ENCODE measurements around the gene PACC1. TPM values are rescaled to one million over a fixed set of nuclear protein-coding genes. Genes with fewer than 3 reads are reported as not detected.

PACC1 gene
- polyA plus RNA-seq, 4 donors = 0.67 to 4.1 (median 2.5) TPM

- WGBS, 3 donors = 67 to 76% (median 72%) methylated on average over 2 of the region's 2 CpGs
- H3K4me3 ChIP-seq (ENCODE audit: low read depth in 1 of 3, low read length in 3 of 3) = no peak overlapping the region
- H3K27me3 ChIP-seq (ENCODE audit: control insufficient read depth in 3 of 3, insufficient read depth in 3 of 3, low read length in 3 of 3) = no peaks in the 10 kb centered on the region
- peaks cover 0 to 42% (median 2%) of the 10 kb centered on the region in 3 donors for H3K36me3 ChIP-seq (ENCODE audit: control insufficient read depth in 3 of 3, insufficient read depth in 2 of 3, low read depth in 1 of 3, low read length in 3 of 3)
- DNase-seq (no peak), FAIRE-seq (no peak)
- H3K27ac ChIP-seq (ENCODE audit: low read depth in 1 of 3, low read length in 2 of 3) = no peak overlapping the region
- no peaks in the 10 kb centered on the region for H3K9me3 ChIP-seq (ENCODE audit: control insufficient read depth in 2 of 2, insufficient read depth in 1 of 2, low read depth in 1 of 2, low read length in 1 of 2)
- no peaks in the 10 kb centered on the region for H3K4me1 ChIP-seq (ENCODE audit: control insufficient read depth in 3 of 3, insufficient read depth in 2 of 3, low read depth in 1 of 3, low read length in 2 of 3)
Measured at GRCh38 chr1:212447478-212447877, 32.8 kb upstream of the PACC1 start.

- no peaks in the 10 kb centered on the region for H3K4me1 ChIP-seq (ENCODE audit: control insufficient read depth in 3 of 3, insufficient read depth in 2 of 3, low read depth in 1 of 3, low read length in 2 of 3)
- H3K27me3 ChIP-seq (ENCODE audit: control insufficient read depth in 3 of 3, insufficient read depth in 3 of 3, low read length in 3 of 3) = no peaks in the 10 kb centered on the region
- 85 to 91% (median 86%) methylated on average over 8 of the region's 8 CpGs for WGBS, 3 donors
- DNase-seq (no peak), FAIRE-seq (no peak)
- no peak overlapping the region for H3K27ac ChIP-seq (ENCODE audit: low read depth in 1 of 3, low read length in 2 of 3)
- no peak overlapping the region for H3K4me3 ChIP-seq (ENCODE audit: low read depth in 1 of 3, low read length in 3 of 3)
- no peaks in the 10 kb centered on the region for H3K9me3 ChIP-seq (ENCODE audit: control insufficient read depth in 2 of 2, insufficient read depth in 1 of 2, low read depth in 1 of 2, low read length in 1 of 2)
- H3K36me3 ChIP-seq (ENCODE audit: control insufficient read depth in 3 of 3, insufficient read depth in 2 of 3, low read depth in 1 of 3, low read length in 3 of 3) = peaks cover 0 to 40% (median 2%) of the 10 kb centered on the region in 3 donors
Measured at GRCh38 chr1:212446333-212446732, 31.6 kb upstream of the PACC1 start.

GRCh38 chr1:212442408-212442807, 27.7 kb upstream of the PACC1 start:
- H3K27ac ChIP-seq (ENCODE audit: low read depth in 1 of 3, low read length in 2 of 3) = no peak overlapping the region
- H3K4me1 ChIP-seq (ENCODE audit: control insufficient read depth in 3 of 3, insufficient read depth in 2 of 3, low read depth in 1 of 3, low read length in 2 of 3) = peaks cover 0 to 3% (median 0%) of the 10 kb centered on the region in 3 donors
- FAIRE-seq (no peak), DNase-seq (no peak)
- WGBS, 3 donors = 93 to 98% (median 94%) methylated on average over 5 of the region's 5 CpGs
- H3K27me3 ChIP-seq (ENCODE audit: control insufficient read depth in 3 of 3, insufficient read depth in 3 of 3, low read length in 3 of 3) = no peaks in the 10 kb centered on the region
- H3K9me3 ChIP-seq (ENCODE audit: control insufficient read depth in 2 of 2, insufficient read depth in 1 of 2, low read depth in 1 of 2, low read length in 1 of 2) = no peaks in the 10 kb centered on the region
- peaks cover 0 to 30% (median 2%) of the 10 kb centered on the region in 3 donors for H3K36me3 ChIP-seq (ENCODE audit: control insufficient read depth in 3 of 3, insufficient read depth in 2 of 3, low read depth in 1 of 3, low read length in 3 of 3)
- H3K4me3 ChIP-seq (ENCODE audit: low read depth in 1 of 3, low read length in 3 of 3) = no peak overlapping the region

- no peak for FAIRE-seq
- DNase-seq = no peak
- 85 to 89% (median 86%) methylated on average over 9 of the region's 9 CpGs for WGBS, 3 donors
- Histone ChIP-seq H3K4me3 (ENCODE audit: low read depth in 1 of 3, low read length in 3 of 3) (no peak overlapping the region), H3K9me3 (ENCODE audit: control insufficient read depth in 2 of 2, insufficient read depth in 1 of 2, low read depth in 1 of 2, low read length in 1 of 2) (no peaks in the 10 kb centered on the region), H3K27me3 (ENCODE audit: control insufficient read depth in 3 of 3, insufficient read depth in 3 of 3, low read length in 3 of 3) (no peaks in the 10 kb centered on the region), H3K4me1 (ENCODE audit: control insufficient read depth in 3 of 3, insufficient read depth in 2 of 3, low read depth in 1 of 3, low read length in 2 of 3) (peaks cover 0 to 3% (median 0%) of the 10 kb centered on the region in 3 donors), H3K27ac (ENCODE audit: low read depth in 1 of 3, low read length in 2 of 3) (no peak overlapping the region), H3K36me3 (ENCODE audit: control insufficient read depth in 3 of 3, insufficient read depth in 2 of 3, low read depth in 1 of 3, low read length in 3 of 3) (peaks cover 0 to 22% (median 0%) of the 10 kb centered on the region in 3 donors)
Measured at GRCh38 chr1:212440419-212440818, 25.7 kb upstream of the PACC1 start.

GRCh38 chr1:212438831-212439237, 24.1 kb upstream of the PACC1 start:
- Histone ChIP-seq H3K9me3 (ENCODE audit: control insufficient read depth in 2 of 2, insufficient read depth in 1 of 2, low read depth in 1 of 2, low read length in 1 of 2) (no peaks in the 10 kb centered on the region), H3K27me3 (ENCODE audit: control insufficient read depth in 3 of 3, insufficient read depth in 3 of 3, low read length in 3 of 3) (no peaks in the 10 kb centered on the region), H3K36me3 (ENCODE audit: control insufficient read depth in 3 of 3, insufficient read depth in 2 of 3, low read depth in 1 of 3, low read length in 3 of 3) (peaks cover 0 to 11% (median 0%) of the 10 kb centered on the region in 3 donors), H3K4me3 (ENCODE audit: low read depth in 1 of 3, low read length in 3 of 3) (no peak overlapping the region), H3K27ac (ENCODE audit: low read depth in 1 of 3, low read length in 2 of 3) (no peak overlapping the region), H3K4me1 (ENCODE audit: control insufficient read depth in 3 of 3, insufficient read depth in 2 of 3, low read depth in 1 of 3, low read length in 2 of 3) (peaks cover 0 to 8% (median 2%) of the 10 kb centered on the region in 3 donors)
- DNase-seq (no peak), FAIRE-seq (no peak)
- 97 to 98% (median 98%) methylated on average over 2 of the region's 2 CpGs for WGBS, 3 donors

- Histone ChIP-seq H3K27ac (ENCODE audit: low read depth in 1 of 3, low read length in 2 of 3) (no peak overlapping the region), H3K27me3 (ENCODE audit: control insufficient read depth in 3 of 3, insufficient read depth in 3 of 3, low read length in 3 of 3) (no peaks in the 10 kb centered on the region), H3K4me1 (ENCODE audit: control insufficient read depth in 3 of 3, insufficient read depth in 2 of 3, low read depth in 1 of 3, low read length in 2 of 3) (peaks cover 0 to 10% (median 7%) of the 10 kb centered on the region in 3 donors), H3K9me3 (ENCODE audit: control insufficient read depth in 2 of 2, insufficient read depth in 1 of 2, low read depth in 1 of 2, low read length in 1 of 2) (no peaks in the 10 kb centered on the region), H3K36me3 (ENCODE audit: control insufficient read depth in 3 of 3, insufficient read depth in 2 of 3, low read depth in 1 of 3, low read length in 3 of 3) (peaks cover 0 to 9% (median 0%) of the 10 kb centered on the region in 3 donors), H3K4me3 (ENCODE audit: low read depth in 1 of 3, low read length in 3 of 3) (no peak overlapping the region)
- WGBS, 3 donors = 74 to 87% (median 80%) methylated on average over 4 of the region's 4 CpGs
- peak in 1 of 2 donors; percentile 30 for DNase-seq
- FAIRE-seq = no peak
Measured at GRCh38 chr1:212437179-212437798, 22.6 kb upstream of the PACC1 start.

- Histone ChIP-seq H3K27ac (ENCODE audit: low read depth in 1 of 3, low read length in 2 of 3) (no peak overlapping the region), H3K4me1 (ENCODE audit: control insufficient read depth in 3 of 3, insufficient read depth in 2 of 3, low read depth in 1 of 3, low read length in 2 of 3) (peaks cover 3 to 22% (median 16%) of the 10 kb centered on the region in 3 donors), H3K4me3 (ENCODE audit: low read depth in 1 of 3, low read length in 3 of 3) (no peak overlapping the region), H3K9me3 (ENCODE audit: control insufficient read depth in 2 of 2, insufficient read depth in 1 of 2, low read depth in 1 of 2, low read length in 1 of 2) (no peaks in the 10 kb centered on the region), H3K36me3 (ENCODE audit: control insufficient read depth in 3 of 3, insufficient read depth in 2 of 3, low read depth in 1 of 3, low read length in 3 of 3) (peaks cover 0 to 4% (median 0%) of the 10 kb centered on the region in 3 donors), H3K27me3 (ENCODE audit: control insufficient read depth in 3 of 3, insufficient read depth in 3 of 3, low read length in 3 of 3) (no peaks in the 10 kb centered on the region)
- 95 to 97% (median 97%) methylated on average over 4 of the region's 4 CpGs for WGBS, 3 donors
- FAIRE-seq (no peak), DNase-seq (no peak)
Measured at GRCh38 chr1:212434992-212435391, 20.3 kb upstream of the PACC1 start.

GRCh38 chr1:212433577-212434462, 19.1 kb upstream of the PACC1 start:
- H3K27me3 ChIP-seq (ENCODE audit: control insufficient read depth in 3 of 3, insufficient read depth in 3 of 3, low read length in 3 of 3) = no peaks in the 10 kb centered on the region
- peaks cover 0 to 4% (median 0%) of the 10 kb centered on the region in 3 donors for H3K36me3 ChIP-seq (ENCODE audit: control insufficient read depth in 3 of 3, insufficient read depth in 2 of 3, low read depth in 1 of 3, low read length in 3 of 3)
- WGBS, 3 donors = 49 to 57% (median 56%) methylated on average over 17 of the region's 17 CpGs
- peak overlapping the region; percentile 52 to 97 (median 73) for H3K4me3 ChIP-seq (ENCODE audit: low read depth in 1 of 3, low read length in 3 of 3)
- DNase-seq (no peak), FAIRE-seq (no peak)
- H3K27ac ChIP-seq (ENCODE audit: low read depth in 1 of 3, low read length in 2 of 3) = no peak overlapping the region
- peaks cover 3 to 22% (median 16%) of the 10 kb centered on the region in 3 donors for H3K4me1 ChIP-seq (ENCODE audit: control insufficient read depth in 3 of 3, insufficient read depth in 2 of 3, low read depth in 1 of 3, low read length in 2 of 3)
- no peaks in the 10 kb centered on the region for H3K9me3 ChIP-seq (ENCODE audit: control insufficient read depth in 2 of 2, insufficient read depth in 1 of 2, low read depth in 1 of 2, low read length in 1 of 2)
